IPS-18c (cell line): ENCODE data around the gene NAV1.

Experiments
- H3K4me3 ChIP-seq: 2 replicates; pipeline ENCODE4 v1.7.0; 2013; ENCODE audit warnings: low read depth, mild to moderate bottlenecking, low read length, moderate library complexity; ENCODE audit not compliant: insufficient read depth
- H3K9me3 ChIP-seq: one replicate; pipeline ENCODE4 v1.6.1; 2013; ENCODE audit warnings: mild to moderate bottlenecking, low read length, moderate library complexity; ENCODE audit not compliant: control insufficient read depth, insufficient read depth

NAV1 gene

GRCh38 chr1:201553496-201554189 lies 14.7 kb downstream of the NAV1 start:
- no peaks in the 10 kb centered on the region for H3K9me3 ChIP-seq
- H3K4me3 ChIP-seq: no peak overlapping the region

GRCh38 chr1:201554190-201554600 lies 15.3 kb downstream of the NAV1 start:
- Histone ChIP-seq H3K4me3 (no peak overlapping the region), H3K9me3 (no peaks in the 10 kb centered on the region)

GRCh38 chr1:201554789-201555592 lies 16.1 kb downstream of the NAV1 start:
- H3K4me3 ChIP-seq: no peak overlapping the region
- no peaks in the 10 kb centered on the region for H3K9me3 ChIP-seq

GRCh38 chr1:201555593-201555945 lies 16.6 kb downstream of the NAV1 start:
- Histone ChIP-seq H3K4me3 (no peak overlapping the region), H3K9me3 (no peaks in the 10 kb centered on the region)

GRCh38 chr1:201556841-201557571 lies 18.1 kb downstream of the NAV1 start:
- Histone ChIP-seq H3K9me3 (no peaks in the 10 kb centered on the region), H3K4me3 (no peak overlapping the region)

GRCh38 chr1:201557572-201557958 lies 18.6 kb downstream of the NAV1 start:
- no peaks in the 10 kb centered on the region for H3K9me3 ChIP-seq
- H3K4me3 ChIP-seq: no peak overlapping the region

GRCh38 chr1:201559679-201560162 lies 20.8 kb downstream of the NAV1 start:
- no peak overlapping the region for H3K4me3 ChIP-seq
- H3K9me3 ChIP-seq: no peaks in the 10 kb centered on the region

- Histone ChIP-seq H3K4me3 (no peak overlapping the region), H3K9me3 (no peaks in the 10 kb centered on the region)
These were observed 21.6 kb downstream of the NAV1 start for GRCh38 chr1:201560328-201561194.

- H3K9me3 ChIP-seq: no peaks in the 10 kb centered on the region
These were observed 22.3 kb downstream of the NAV1 start for GRCh38 chr1:201561195-201561564.

GRCh38 chr1:201561601-201562000 lies 22.7 kb downstream of the NAV1 start:
- Histone ChIP-seq H3K4me3 (no peak overlapping the region), H3K9me3 (no peaks in the 10 kb centered on the region)

More at GRCh38 chr1:201561195-201561564, 22.3 kb downstream of the NAV1 start:
- H3K4me3 ChIP-seq: no peak overlapping the region

GRCh38 chr1:201562257-201562656 lies 23.3 kb downstream of the NAV1 start:
- H3K4me3 ChIP-seq: no peak overlapping the region
- no peaks in the 10 kb centered on the region for H3K9me3 ChIP-seq

- Histone ChIP-seq H3K4me3 (no peak overlapping the region), H3K9me3 (no peaks in the 10 kb centered on the region)
These were observed 23.9 kb downstream of the NAV1 start for GRCh38 chr1:201562659-201563405.

GRCh38 chr1:201563406-201563780 lies 24.5 kb downstream of the NAV1 start:
- Histone ChIP-seq H3K4me3 (no peak overlapping the region), H3K9me3 (no peaks in the 10 kb centered on the region)

- H3K4me3 ChIP-seq: no peak overlapping the region
- H3K9me3 ChIP-seq: no peaks in the 10 kb centered on the region
These were observed 25.0 kb downstream of the NAV1 start for GRCh38 chr1:201563941-201564340.

GRCh38 chr1:201565024-201565730 lies 26.2 kb downstream of the NAV1 start:
- no peaks in the 10 kb centered on the region for H3K9me3 ChIP-seq
- no peak overlapping the region for H3K4me3 ChIP-seq
